HG03196 (cell line): ENCODE data around the gene MARK4.

Experiments used
- ATAC-seq: cut with Tn5 transposase; IDR thresholded peaks from one replicate; pipeline ENCODE4 v1.9.1; 2021; ENCODE audit not compliant: unreplicated experiment

Gene MARK4

DNA sequence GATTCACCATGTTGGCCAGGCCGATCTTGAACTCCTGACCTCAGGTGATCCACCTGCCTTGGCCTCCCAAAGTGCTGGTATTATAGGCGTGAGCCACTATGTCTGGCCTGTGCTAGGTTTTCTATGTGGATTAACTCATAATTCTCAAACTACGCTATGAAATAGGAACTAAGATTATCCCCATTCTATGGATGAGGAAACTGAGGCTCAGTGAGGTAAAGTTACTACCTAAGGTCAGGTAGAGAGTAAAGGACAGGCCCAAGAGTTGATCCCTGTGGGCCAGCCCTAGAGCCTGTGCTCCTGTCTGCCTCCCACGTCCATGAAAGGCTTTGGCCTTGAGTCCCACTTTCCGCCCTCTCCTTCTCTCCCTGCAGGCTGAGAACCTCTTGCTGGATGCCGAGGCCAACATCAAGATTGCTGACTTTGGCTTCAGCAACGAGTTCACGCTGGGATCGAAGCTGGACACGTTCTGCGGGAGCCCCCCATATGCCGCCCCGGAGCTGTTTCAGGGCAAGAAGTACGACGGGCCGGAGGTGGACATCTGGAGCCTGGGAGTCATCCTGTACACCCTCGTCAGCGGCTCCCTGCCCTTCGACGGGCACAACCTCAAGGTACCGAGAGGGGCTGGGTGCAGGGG is 20.1 kb downstream of the MARK4 start:
- no peak for ATAC-seq

DNA sequence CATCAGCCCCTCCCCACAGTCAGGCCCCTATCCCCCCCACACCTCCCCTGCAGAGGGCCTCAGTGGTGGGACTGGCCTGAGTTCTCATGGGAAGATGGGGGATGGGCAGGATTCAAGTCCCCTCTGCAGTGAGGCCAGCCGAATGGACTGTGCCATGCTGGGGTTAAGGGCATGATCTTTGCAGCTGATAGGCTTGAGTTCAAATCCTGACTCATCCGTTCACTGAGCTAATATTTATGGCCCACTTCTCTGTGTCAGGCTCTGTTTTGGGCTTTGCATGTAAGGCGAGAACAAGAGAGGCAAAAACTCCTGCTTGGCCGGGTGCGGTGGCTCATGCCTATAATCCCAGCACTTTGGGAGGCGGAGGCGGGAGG is 20.7 kb downstream of the MARK4 start:
- ATAC-seq: no peak

DNA sequence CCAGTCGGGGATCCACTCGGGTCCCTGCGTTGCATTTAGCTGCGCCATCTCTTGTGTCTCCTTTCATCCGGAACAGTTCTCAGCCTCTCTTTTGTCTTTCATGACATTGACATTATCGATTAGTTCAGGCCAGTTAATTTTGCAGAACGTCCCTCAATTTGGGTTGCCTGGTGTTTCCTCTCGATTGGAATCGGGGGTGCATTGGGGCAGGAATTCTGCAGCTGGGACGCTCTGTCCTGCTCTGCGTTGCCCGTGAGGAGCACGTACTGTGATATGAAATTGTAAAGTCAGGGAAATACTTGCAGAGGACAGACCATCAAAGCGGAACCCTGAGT is 22.4 kb downstream of the MARK4 start:
- ATAC-seq: no peak

DNA sequence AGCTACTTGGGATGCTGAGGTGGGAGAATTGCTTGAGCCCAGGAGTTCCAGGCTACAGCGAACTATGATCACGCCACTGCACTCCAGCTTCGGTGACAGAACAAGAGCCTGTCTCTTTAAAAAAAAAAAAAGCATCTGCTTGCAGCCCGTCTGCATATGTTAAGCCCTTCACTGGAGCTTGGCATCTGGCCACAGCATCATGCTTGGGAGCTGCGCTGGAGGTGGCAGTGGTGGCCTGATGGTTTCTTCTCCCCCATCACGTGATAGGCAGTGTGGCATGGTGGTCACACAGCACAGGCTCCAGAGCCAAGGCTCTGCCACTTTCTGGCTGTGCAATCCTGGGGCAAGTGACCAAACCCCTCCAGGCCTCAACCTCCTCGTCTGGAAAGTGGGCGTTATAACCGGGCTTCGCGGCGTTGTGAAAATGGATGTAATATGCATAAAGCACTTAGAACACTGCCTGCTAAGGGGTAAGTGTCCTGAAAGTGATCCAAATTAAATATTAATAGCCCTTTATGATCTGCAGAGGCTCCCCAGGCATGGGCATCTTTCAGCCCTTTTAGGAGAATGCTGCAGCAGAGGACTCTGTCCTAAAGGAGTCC is 24.4 kb downstream of the MARK4 start:
- ATAC-seq: no peak

DNA sequence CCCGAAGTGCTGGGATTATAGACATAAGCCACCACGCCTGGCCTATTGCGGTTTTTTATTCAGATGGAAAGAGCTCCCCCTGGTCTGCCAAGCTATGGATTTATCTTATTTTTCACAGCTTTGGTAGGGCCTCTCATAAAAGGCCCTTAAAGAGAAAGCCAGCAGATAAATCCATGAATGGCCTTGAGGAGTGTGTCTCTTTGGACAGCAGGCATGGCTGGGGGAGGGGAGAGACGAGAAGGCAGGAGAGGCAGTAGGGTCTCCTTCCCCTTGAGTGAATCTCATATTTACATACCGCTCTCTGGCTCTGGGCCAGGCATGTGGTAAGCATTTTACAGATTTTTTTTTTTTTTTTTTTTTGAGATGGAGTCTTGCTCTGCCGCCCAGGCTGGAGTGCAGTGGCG is 25.2 kb downstream of the MARK4 start:
- no peak for ATAC-seq

DNA sequence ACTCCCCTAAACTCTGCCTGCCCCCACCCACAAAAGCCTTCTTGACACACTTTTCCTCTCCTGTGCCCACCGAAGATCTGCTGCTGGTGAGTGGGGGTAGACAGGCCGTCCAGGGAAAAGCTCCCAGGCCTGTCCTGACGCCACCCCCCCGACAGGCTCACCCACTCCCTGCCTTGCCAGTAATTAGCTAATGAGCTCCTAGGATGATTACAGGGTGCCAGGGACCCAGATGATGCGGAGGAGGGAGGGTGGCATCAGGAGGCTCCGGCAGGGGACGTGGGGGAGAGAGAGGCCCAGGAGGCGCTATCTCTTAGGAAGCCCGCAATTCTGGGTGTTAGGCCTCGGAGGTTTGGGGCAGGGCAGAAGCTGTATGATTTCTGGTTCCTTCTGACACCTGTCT is 27.0 kb downstream of the MARK4 start:
- ATAC-seq: no peak

DNA sequence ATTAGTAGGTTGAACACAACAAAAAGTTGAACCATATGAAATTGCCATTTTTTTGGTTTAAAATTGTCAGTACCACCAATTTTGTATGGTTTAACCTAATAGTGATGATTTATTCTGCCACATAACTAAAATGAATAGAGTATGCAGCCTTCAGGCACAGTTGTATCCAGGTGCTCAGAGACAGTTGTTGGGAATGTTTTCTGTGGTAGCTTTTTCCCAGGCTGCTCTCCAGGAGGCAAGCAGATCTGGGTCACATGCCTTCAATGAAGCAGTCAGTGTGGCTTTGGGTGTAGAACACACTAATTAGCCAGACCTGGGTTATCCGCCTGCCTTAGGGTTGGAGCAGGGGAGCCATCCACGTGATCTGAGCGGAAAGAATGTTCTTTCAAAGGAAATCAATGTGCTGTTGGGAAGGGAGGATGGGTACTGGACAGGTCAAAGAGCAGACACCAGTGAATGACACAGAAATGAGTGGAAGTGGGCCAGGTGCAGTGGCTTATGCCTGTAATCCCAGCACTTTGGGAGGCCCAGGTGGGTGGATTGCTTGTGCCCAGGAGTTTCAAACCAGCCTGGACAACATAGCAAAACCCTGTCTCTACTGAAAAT is 28.6 kb downstream of the MARK4 start:
- ATAC-seq: no peak

DNA sequence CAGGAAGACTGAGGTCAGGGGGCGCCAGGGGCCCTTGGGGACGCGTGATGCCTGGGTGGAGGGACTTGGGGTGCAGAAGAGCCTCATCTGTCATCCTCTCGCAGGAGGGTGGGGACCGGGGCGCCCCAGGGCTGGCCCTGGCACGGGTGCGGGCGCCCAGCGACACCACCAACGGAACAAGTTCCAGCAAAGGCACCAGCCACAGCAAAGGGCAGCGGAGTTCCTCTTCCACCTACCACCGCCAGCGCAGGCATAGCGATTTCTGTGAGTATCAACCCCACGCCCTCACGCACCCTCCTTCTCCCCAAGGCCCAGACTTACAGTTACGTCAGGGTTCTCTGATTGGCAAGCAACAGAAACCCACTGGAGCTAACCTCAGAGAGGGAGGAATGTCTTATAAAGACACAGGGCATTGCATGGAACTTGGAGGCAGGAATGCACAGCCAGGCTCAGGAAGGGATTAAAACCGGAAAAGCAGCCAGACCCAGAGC is 29.4 kb downstream of the MARK4 start:
- ATAC-seq: no peak

DNA sequence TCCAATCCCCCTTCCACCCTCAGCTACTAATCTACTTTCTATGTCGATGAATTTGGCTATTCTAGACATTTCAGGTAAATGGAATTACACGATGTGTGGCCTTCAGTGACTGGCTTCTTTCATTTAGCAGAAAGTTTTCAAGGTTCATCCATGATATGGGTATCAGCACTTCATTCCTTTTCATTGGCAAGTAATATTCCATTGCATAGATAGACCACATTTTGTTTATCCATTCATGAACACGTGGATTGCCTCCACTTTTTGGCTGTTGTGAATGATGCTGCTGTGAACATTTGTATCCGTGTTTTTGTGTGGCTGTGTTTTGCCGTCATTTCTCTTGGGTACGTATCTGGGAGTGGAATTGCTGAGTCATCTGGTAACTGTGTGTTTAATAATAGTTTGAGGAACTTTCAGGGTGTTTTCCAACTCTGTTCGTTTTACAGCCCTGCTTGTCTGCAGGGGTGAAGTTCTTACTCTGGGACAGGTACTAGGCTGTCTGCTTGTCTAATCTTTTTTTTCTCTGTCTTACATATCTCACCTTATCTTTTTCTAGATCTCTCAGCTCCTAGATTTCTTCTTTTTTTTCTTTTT is 32.5 kb downstream of the MARK4 start:
- no peak for ATAC-seq

DNA sequence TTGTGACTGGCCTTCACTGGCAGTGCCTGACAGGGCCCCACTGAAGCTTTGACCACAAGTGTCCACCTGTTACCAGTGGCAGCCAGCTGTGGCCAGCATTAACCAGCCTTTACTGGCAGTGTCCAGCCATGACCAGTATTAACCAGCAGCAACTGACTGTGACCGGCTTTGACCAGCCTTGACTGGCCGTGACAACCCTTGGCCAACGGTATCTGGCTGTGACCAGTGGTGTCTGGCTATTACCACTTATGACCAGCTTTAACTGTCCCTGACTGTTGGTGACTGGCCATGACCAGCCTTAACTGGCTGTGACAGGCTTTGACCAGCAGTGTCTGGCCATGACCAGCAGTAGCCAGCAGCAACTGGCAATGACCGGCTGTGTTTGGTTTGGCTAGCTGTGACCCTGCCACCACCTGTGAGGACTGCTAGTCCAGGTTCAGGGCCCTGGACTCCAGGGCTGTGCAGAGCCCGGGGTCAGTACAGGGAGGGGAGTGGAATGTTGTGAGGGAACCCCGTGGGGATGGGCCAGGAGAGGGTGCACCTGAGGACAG is 39.4 kb downstream of the MARK4 start:
- no peak for ATAC-seq

DNA sequence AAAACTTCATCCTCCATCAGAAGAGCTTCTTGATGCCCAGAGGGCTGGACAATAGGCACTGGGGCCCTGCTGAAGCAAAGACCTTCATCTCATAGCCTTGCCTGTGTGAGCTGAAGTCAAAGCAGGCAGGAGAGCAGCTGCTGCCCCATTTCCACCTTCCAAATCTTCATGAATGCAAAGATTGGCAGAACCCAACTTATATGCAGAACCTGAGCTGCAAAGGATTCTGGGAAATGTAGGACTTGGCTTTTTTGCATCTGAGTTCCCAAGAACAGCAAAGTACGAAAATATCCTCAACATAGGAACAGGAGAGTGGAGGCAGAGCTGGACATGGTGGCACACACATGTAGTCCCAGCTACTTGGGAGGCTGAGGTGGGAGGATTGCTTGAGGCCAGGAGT is 40.8 kb downstream of the MARK4 start:
- no peak for ATAC-seq

DNA sequence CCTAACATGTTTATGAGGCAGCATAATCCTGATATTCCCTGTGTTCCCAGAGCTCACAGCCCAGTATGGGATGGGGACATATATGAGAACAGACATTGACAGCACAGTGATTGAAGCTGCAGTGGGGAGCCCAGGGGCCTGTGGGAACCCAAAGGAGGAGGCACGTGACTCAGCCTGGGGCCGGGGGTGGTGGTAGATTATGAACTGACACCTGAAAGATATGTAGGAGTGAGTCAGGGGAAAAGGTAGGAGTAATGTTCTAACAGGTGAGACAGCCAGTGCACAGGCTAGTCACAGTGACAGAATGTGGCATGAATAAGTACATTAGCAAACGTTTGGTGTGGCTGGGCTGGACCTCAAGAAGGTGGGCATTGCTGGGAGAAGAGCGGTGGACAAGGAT is 42.6 kb downstream of the MARK4 start:
- no peak for ATAC-seq

DNA sequence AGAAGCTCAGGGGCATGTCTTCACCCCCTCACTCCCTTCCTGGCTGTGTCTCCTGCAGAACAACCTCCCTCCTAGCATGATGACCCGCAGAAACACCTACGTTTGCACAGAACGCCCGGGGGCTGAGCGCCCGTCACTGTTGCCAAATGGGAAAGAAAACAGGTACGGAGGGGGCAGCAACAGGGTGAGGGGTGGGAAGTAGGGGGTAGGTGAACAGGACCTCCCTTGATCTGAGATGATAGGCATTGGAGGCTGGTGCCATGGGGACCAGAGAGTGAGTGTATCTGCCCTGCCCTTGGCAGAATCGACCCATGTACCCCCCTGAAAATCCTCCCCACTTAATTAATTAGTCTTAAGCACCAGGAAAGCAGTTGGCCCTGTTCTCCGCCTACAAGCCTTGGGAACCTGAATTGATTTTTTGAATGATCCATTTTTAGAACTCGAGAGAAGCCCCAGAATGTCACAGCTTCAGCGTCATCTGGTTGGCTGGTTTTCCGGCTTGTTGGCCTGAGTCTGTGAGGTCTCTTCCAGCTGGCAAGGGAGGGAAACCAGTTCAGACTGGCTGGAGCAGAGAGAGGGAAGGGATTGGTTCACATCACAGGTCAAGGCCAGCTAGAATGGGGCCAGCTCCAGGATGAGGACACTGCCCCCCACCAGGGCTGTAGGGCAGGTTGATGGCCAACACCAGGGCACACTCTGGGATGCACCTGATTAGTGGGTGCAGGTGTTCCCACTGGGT is 43.4 kb downstream of the MARK4 start:
- ATAC-seq: no peak

DNA sequence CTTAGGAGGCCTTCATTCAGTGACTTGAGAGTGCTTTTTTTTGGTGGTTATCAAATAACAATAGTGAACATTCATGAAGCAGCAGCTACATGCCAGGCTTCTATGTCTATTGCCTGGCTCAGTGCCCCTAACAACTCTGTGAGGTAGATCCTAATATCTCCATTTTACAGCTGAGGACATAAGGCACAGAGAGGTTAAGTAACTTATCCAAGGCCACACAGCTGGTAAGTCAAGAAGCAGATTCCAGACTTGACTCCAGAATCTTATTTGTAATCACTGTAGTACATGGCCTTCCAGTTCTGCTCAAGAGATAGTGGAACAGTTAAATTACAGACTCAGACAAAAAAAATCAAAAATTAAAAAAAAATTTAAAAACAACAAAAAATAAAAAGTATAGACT is 44.8 kb downstream of the MARK4 start:
- no peak for ATAC-seq

DNA sequence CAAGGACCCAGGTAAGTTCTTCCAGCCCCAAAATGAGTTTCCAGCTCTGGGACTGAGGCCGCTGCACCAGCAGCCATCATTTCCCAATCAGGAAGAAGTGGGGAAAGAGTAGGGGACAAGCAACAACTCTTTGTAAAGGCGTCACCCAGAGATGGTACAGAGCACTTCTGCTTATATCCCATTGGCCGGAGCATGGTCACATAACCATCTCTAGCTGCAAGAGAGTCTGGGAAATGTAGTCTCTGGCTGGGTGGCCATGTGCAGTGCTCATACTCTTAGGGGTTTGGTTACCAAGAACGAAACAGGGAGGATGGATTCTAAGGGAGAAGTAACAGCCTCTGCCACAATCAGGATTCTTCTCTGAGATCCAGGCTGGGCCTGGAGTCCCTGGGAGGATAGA is 45.3 kb downstream of the MARK4 start:
- no peak for ATAC-seq

DNA sequence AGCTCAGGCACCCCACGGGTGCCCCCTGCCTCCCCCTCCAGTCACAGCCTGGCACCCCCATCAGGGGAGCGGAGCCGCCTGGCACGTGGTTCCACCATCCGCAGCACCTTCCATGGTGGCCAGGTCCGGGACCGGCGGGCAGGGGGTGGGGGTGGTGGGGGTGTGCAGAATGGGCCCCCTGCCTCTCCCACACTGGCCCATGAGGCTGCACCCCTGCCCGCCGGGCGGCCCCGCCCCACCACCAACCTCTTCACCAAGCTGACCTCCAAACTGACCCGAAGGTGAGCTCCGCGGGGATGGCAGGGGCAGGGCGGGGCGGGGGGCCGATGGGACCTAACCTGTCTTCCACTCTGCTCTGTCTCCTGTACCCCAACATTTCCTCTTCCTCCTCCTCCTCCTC is 46.6 kb downstream of the MARK4 start:
- ATAC-seq: no peak

DNA sequence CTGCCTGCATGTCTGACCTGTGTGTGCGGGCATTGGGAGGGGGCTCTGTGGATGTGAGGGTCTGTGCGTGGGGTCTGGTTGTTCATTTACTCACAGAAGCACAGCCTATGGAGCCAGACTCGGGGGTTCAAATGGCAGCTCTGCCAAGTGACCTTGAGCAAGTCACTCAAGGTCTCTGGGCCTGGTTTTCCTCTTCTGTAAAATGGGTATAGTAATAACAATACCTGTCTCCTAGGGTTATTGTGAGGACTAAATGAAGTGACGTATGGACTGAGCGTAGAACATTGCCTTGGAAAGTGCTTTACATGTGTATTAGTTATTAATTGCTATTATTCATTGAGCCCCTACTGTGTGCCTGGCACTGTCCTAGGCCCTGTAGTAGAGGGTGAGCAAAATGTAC is 47.2 kb downstream of the MARK4 start:
- no peak for ATAC-seq

DNA sequence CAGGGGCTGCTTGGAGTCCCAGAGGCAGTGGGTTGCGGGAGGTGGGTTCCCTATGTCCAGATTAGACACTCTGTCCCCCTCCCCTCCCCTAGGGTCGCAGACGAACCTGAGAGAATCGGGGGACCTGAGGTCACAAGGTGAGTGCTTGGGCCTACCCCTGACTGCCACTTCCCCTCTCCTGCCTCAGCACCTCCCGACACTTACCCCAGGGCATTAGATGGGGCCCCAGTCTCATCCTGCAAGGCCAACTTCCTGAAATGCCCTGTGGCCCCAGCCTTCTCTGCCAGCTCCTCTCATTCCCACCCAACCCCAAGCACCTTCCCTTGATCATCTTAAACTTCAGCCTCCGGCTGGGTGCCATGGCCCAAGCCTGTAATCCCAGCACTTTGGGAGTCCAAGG is 48.6 kb downstream of the MARK4 start:
- ATAC-seq: no peak

DNA sequence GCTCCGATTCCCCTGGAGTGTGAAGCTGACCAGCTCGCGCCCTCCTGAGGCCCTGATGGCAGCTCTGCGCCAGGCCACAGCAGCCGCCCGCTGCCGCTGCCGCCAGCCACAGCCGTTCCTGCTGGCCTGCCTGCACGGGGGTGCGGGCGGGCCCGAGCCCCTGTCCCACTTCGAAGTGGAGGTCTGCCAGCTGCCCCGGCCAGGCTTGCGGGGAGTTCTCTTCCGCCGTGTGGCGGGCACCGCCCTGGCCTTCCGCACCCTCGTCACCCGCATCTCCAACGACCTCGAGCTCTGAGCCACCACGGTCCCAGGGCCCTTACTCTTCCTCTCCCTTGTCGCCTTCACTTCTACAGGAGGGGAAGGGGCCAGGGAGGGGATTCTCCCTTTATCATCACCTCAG is 51.3 kb downstream of the MARK4 start:
- ATAC-seq: no peak

DNA sequence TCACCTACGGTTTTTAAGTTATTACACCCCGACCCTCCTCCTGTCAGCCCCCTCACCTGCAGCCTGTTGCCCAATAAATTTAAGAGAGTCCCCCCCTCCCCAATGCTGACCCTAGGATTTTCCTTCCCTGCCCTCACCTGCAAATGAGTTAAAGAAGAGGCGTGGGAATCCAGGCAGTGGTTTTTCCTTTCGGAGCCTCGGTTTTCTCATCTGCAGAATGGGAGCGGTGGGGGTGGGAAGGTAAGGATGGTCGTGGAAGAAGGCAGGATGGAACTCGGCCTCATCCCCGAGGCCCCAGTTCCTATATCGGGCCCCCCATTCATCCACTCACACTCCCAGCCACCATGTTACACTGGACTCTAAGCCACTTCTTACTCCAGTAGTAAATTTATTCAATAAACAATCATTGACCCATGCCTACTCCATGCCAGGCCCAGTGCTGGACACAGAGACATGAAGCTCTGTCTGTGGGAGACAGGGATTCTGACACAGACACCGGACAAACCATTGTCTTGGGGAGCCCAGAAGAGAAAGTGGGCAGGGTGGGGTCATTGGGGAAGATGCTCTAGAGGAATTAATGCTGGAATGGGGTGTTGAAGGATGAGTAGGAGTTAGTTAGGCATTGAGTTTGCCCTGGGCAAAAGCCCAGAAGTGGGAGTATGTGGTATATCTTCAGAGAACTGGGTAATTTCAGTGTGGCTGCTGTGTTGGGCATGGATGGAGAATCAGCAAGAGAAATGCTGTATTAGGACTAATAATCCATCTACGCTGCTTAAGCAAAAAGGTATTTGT is 52.4 kb downstream of the MARK4 start:
- no peak for ATAC-seq
